DMS 273 treated with DMSO at 0.1 percent for 48 hours (cell line): ENCODE results near the gene RGS14.
"Not testable (repeated sequence)": the region's sequence is repeated elsewhere in the genome, so short reads cannot be mapped to it uniquely, and the experiment has no call there.

ENCODE experiments used
- DNase-seq: peaks from one replicate; lab custom pipeline; 2025; lab: John Stamatoyannopoulos, UW

Gene RGS14

GRCh38 chr5:177365845-177366527 is 8.3 kb downstream of the RGS14 start:
- DNase-seq = no peak

DNA sequence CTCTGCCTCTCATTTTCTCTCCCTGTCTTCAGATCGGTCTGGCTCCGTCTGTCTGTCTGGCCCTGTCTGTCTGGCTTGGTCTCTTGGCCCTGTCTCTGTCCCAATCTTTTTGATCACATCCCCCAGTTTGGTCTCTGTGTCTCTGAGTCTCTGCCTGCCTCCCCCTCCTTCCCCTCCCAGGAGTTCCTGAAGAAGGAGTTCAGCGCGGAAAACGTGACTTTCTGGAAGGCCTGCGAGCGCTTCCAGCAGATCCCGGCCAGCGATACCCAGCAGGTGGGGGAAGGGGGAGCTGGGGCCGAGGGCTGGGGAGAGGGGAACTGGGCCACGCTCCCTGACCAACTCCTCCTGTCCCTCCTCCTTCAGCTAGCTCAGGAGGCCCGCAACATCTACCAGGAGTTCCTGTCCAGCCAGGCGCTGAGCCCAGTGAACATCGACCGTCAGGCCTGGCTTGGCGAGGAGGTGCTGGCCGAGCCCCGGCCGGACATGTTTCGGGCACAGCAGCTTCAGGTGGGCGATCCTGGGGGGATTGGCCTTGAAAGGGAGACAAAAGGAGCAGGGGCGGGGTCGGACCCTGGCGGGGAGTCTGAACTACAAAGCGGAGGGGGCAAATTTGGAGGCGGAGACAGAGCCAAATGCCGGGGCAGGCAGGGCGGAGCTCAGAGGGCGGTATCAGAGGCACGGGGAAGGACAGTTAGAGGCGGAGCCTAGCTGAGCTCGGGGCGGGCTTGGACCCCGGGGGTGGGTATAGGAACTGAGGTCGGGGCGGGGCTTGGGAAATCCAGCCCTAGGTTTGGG is 9.0 kb downstream of the RGS14 start:
- DNase-seq = no peak

DNA sequence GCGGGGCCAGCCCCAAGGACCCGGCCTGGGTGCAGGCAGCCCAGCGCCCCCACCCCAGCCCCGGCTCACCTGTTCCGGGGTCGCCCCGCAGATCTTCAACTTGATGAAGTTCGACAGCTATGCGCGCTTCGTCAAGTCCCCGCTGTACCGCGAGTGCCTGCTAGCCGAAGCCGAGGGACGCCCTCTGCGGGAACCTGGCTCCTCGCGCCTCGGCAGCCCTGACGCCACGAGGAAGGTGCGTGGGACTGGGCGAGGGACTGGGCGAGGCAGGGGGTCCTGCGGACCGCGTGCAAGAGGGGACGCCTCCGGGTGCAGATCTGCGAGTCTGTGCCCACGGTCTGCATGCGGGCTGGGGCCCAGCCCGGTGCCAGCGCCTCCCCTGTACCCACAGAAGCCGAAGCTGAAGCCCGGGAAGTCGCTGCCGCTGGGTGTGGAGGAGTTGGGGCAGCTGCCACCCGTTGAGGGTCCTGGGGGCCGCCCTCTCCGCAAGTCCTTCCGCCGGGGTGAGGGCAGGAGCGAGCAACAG is 9.7 kb downstream of the RGS14 start:
- DNase-seq = no peak

DNA sequence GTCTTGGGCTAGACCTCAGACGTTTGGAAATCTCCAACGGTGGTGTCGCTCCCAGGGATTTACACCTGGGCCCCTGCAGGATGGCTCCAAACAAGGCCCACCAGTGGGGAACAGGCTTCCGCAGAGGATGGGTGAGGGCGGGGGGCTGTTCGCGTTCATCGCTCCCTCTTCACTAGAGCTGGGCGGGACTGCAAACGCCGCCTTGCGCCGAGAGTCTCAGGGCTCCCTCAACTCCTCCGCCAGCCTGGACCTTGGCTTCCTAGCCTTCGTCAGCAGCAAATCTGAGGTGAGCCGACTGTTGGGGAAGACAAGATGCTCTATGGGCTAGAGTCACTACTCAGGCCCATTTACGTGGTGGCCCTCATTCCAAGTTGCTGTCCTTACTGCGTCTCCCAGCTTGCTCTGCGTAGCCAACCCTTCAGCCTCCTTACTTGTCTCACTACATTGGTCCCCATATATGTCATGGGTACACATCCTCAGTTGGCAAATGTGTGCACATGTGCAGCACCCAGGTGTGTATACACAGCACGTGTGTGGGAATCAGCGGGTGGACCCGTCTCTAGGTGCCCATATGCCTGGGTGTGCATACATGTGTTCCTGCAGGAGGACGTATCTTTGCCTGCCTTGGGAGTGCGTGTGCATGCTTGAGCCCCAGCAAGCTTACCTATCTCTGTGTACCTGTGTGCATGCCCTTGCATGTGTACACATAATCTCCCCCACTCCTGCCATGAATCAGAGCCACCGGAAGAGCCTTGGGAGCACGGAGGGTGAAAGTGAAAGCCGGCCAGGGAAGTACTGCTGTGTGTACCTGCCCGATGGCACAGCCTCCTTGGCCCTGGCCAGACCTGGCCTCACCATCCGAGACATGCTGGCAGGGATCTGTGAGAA is 10.5 kb downstream of the RGS14 start:
- DNase-seq = no peak

GRCh38 chr5:177368869-177369644 is 11.3 kb downstream of the RGS14 start:
- DNase-seq = no peak

- peak; percentile 58 for DNase-seq
These were observed 12.1 kb downstream of the RGS14 start for GRCh38 chr5:177369645-177370440.

GRCh38 chr5:177370488-177371119 is 12.9 kb downstream of the RGS14 start:
- peak; percentile 54 for DNase-seq

GRCh38 chr5:177371120-177372033 is 13.7 kb downstream of the RGS14 start:
- DNase-seq = no peak

DNA sequence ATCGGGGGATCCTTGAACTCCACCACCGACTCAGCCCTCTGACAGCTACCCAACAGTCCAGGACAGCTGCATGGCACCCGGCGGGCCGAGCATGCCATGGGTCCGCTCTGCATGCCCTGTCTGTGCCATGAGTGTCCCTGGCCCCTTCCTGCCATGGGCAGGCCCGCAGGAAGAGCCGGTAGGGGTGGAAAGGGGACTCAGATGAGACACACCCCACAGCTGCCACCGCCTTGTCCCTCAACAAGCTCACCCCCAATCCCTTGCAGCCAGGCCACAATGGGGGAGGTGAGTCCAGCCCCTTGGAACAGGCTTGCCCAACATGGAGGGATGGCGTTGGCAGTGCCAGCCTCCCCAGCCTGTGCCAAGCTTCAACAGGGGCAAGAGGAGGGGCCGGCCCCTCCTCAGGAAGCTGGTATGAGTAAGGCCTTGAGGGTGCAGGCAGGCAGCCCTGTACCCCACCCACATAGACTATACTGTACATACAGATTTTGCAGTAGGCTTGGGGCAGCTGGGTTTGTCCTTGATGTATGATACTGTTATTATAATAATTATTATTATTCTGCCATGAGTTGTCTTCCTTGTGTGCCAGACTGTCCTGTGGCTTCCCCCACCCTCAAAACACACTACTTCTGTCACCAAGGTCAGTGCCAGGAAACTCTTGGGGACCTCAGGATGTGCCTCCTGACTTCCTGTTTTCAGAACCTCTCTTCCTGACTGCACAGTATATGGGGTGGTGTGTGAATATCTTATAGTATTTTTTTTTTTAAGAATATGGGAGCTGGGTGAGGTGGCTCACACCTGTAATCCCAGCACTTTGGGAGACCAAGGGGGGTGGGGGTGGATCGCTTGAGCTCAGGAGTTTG is 14.5 kb downstream of the RGS14 start:
- DNase-seq = no peak

GRCh38 chr5:177372910-177373309 is 15.2 kb downstream of the RGS14 start:
- DNase-seq = no peak

DNA sequence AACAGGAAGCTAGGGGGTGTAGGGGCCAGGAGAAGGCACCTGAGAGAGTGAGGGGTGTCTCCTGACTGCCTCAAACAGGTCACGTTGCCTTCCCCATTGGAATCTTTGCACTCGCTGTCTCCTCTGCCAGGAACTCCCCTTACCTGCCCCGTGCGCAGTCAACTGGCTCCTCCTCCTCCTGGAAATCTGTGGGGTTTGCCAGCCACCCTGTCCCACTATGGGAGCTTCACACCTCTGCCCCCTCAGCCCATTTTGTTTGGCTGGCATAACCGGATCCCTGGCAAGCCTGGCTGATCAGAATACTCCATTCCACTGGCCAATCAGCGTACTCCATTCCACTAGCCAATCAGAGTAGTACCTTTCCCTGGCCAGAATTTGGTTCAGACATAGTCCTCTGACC is 16.1 kb downstream of the RGS14 start:
- DNase-seq = no peak

DNA sequence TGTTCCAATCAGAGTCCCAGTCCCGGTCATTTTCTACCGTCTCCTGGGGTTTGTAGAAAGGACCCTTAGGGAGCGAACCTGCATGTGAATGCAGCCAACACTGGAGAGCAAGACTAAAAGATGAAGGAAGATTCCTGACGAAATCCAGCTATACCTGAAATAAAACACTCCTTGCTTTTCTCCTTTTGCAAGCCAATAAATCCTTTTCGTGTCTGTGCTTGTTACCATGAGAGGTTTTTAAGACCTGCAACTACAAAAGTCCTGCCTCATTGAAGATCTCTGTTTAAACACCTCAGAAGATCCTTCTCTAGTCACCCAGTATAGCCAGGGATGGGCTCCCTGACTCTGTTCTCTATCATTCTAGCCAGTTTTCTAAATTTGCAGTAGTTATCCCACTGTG is 16.5 kb downstream of the RGS14 start:
- no peak for DNase-seq

DNA sequence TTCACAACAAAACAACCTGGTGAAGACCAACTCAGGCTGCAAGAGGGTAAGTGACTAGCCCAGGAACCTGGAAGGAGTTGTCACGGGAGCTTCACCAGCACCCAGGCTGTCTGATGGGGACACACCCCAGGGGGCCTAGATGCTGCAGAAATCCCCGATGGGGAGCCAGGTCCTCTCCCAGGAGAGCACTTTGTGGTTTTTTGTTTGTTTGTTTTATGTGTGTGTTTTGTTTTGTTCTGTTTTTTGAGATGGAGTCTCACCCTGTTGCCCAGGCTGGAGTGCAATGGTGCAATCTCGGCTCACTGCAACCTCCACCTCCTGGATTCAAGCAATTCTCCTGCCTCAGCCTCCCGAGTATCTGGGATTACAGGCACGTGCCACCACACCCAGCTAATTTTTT is 17.8 kb downstream of the RGS14 start:
- not testable (repeated sequence) for DNase-seq

GRCh38 chr5:177376107-177376506 is 18.4 kb downstream of the RGS14 start:
- DNase-seq = no peak

GRCh38 chr5:177377851-177378776 is 20.4 kb downstream of the RGS14 start:
- no peak for DNase-seq

DNA sequence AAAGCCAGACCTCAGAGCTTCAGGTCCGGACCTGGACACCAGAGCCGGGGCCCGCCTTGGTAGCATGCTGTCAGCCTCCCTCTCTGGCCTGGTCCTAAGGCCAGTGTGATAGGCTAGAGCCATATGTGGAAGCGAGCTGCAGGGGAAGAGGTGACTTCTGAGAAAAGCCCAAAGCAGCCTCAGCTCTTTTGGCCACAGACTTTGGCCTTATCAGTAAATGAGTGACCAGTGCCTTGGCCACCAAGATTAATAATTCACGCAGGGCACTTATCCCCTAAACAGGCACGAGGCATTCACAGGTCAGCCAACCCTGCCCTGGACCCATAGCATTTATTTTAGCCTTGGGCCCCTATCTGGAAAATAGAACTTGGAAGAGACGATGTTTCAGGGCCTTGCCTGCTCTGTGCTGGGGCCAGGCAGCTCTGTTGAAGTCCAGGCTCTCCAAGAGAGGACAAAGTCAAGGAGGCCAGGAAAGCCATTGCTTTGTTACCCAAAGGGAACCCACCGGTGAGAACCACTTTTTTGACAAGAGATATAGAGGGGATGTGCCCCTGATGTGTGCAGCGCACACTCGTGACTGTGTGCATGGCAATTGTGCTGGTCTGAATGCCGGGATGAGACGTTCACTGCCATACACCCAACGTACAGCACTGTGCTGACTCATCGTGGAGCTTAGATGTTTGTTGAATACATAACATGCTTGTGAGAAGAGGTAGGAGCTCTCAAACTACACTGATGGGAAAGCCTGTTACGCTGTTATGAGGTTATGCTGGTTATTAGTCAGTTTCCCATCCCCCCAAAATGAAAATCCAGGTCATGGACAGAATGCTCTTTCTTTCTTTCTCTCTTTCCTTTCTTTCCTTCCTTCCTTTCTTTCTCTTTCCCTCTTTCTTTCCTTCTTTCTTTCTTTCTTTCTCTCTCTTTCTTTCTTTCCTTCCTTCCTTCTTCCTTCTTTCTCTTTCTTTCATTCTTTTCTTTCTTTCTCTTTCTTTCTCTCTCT is 21.5 kb downstream of the RGS14 start:
- no peak for DNase-seq
